ENCODE data around the gene DNASE2B.

The DNASE2B gene

GRCh38 chr1:84422909-84423308 lies 24.6 kb downstream of the DNASE2B start:
- Histone ChIP-seq H3K9ac (ENCODE audit: low read length) (no peak overlapping the region), H3K36me3 (ENCODE audit: insufficient read depth, low read length) (no peaks in the 10 kb centered on the region), H3K9me3 (ENCODE audit: low read length) (no peaks in the 10 kb centered on the region), H3K4me1 (ENCODE audit: insufficient read depth, low read length, severe bottlenecking) (peaks cover 6% of the 10 kb centered on the region), H3K27ac (ENCODE audit: low read depth, low read length, poor library complexity, severe bottlenecking) (no peak overlapping the region), H3K4me3 (ENCODE audit: low read depth, low read length, poor library complexity, severe bottlenecking) (no peak overlapping the region), H4K20me1 (ENCODE audit: insufficient read depth, low read length) (no peaks in the 10 kb centered on the region), H2AFZ (ENCODE audit: low read length) (no peak overlapping the region), H3K9me2 (ENCODE audit: low read depth, low read length) (no peaks in the 10 kb centered on the region), H3K4me2 (ENCODE audit: low read length) (no peak overlapping the region), H3K27me3 (ENCODE audit: insufficient read depth, low read length) (no peaks in the 10 kb centered on the region), H3F3A (ENCODE audit: insufficient read depth, low read length) (no peaks in the 10 kb centered on the region), H3K79me2 (ENCODE audit: insufficient read depth, low read length) (no peaks in the 10 kb centered on the region)
- TF ChIP-seq, protein P1, sequence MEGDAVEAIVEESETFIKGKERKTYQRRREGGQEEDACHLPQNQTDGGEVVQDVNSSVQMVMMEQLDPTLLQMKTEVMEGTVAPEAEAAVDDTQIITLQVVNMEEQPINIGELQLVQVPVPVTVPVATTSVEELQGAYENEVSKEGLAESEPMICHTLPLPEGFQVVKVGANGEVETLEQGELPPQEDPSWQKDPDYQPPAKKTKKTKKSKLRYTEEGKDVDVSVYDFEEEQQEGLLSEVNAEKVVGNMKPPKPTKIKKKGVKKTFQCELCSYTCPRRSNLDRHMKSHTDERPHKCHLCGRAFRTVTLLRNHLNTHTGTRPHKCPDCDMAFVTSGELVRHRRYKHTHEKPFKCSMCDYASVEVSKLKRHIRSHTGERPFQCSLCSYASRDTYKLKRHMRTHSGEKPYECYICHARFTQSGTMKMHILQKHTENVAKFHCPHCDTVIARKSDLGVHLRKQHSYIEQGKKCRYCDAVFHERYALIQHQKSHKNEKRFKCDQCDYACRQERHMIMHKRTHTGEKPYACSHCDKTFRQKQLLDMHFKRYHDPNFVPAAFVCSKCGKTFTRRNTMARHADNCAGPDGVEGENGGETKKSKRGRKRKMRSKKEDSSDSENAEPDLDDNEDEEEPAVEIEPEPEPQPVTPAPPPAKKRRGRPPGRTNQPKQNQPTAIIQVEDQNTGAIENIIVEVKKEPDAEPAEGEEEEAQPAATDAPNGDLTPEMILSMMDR (IDR thresholded peaks at IDR 0.05; ENCODE audit: low read length): no peak
- TF ChIP-seq EZH2 (IDR thresholded peaks at IDR 0.05; ENCODE audit: borderline replicate concordance, low read length): no peak

- no peak overlapping the region for H2AFZ ChIP-seq (ENCODE audit: low read length)
- peaks cover 6% of the 10 kb centered on the region for H3K4me1 ChIP-seq (ENCODE audit: insufficient read depth, low read length, severe bottlenecking)
- no peaks in the 10 kb centered on the region for H3K36me3 ChIP-seq (ENCODE audit: insufficient read depth, low read length)
- no peak overlapping the region for H3K27ac ChIP-seq (ENCODE audit: low read depth, low read length, poor library complexity, severe bottlenecking)
- no peaks in the 10 kb centered on the region for H3K9me2 ChIP-seq (ENCODE audit: low read depth, low read length)
- no peaks in the 10 kb centered on the region for H3F3A ChIP-seq (ENCODE audit: insufficient read depth, low read length)
- no peaks in the 10 kb centered on the region for H3K79me2 ChIP-seq (ENCODE audit: insufficient read depth, low read length)
- H3K4me3 ChIP-seq (ENCODE audit: low read depth, low read length, poor library complexity, severe bottlenecking): no peak overlapping the region
- peaks cover 3% of the 10 kb centered on the region for H3K9me3 ChIP-seq (ENCODE audit: low read length)
- H3K4me2 ChIP-seq (ENCODE audit: low read length): no peak overlapping the region
- H3K9ac ChIP-seq (ENCODE audit: low read length): no peak overlapping the region
- TF ChIP-seq, protein P1 (IDR thresholded peaks at IDR 0.05; ENCODE audit: low read length): no peak
- no peak for TF ChIP-seq EZH2 (IDR thresholded peaks at IDR 0.05; ENCODE audit: borderline replicate concordance, low read length)
- H3K27me3 ChIP-seq (ENCODE audit: insufficient read depth, low read length): no peaks in the 10 kb centered on the region
- H4K20me1 ChIP-seq (ENCODE audit: insufficient read depth, low read length): no peaks in the 10 kb centered on the region
These were observed 26.3 kb downstream of the DNASE2B start for GRCh38 chr1:84424513-84425149.

DNA sequence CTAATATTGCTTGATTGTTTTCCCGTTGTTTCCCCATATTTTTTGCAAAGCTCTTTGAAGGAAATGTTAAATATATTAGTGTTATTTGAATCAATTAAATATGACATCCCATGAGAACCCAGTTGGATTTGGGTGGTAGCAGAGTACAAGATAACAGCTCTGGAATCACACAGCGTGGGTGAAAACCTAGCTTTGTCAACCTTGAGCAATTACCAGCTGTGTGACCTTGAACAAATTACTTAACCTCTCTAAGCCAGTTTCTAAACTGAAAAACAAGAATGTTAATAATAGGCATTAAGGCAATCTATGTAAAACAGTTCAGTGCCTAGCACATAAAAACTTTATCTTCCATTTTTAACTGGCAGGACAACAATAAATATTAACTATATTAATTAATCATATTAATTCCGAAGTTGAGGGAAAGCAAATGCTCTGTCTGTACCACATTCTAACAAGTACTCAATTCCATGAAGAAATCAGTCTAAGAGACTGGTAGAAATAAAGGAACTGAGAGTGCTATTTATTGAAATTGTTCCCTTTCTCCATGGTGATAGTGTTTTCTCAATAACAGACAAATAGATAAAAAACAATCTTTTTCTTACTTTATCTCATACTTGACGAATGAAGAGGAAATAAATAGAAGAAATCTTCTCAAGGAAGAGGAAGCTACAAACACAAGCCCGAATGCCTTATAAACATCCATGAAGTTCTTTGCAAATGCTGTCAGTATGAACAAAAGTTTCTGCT lies 27.0 kb downstream of the DNASE2B start:
- Histone ChIP-seq H3K79me2 (ENCODE audit: insufficient read depth, low read length) (no peaks in the 10 kb centered on the region), H3K9me2 (ENCODE audit: low read depth, low read length) (no peaks in the 10 kb centered on the region), H3K36me3 (ENCODE audit: insufficient read depth, low read length) (no peaks in the 10 kb centered on the region), H3K27ac (ENCODE audit: low read depth, low read length, poor library complexity, severe bottlenecking) (no peak overlapping the region), H3K4me3 (ENCODE audit: low read depth, low read length, poor library complexity, severe bottlenecking) (no peak overlapping the region), H3K9ac (ENCODE audit: low read length) (no peak overlapping the region), H4K20me1 (ENCODE audit: insufficient read depth, low read length) (no peaks in the 10 kb centered on the region), H3K27me3 (ENCODE audit: insufficient read depth, low read length) (no peaks in the 10 kb centered on the region), H3K4me1 (ENCODE audit: insufficient read depth, low read length, severe bottlenecking) (peaks cover 6% of the 10 kb centered on the region), H3K4me2 (ENCODE audit: low read length) (no peak overlapping the region), H3K9me3 (ENCODE audit: low read length) (peaks cover 10% of the 10 kb centered on the region), H2AFZ (ENCODE audit: low read length) (no peak overlapping the region), H3F3A (ENCODE audit: insufficient read depth, low read length) (no peaks in the 10 kb centered on the region)
- TF ChIP-seq EZH2 (IDR thresholded peaks at IDR 0.05; ENCODE audit: borderline replicate concordance, low read length): no peak
- TF ChIP-seq, protein P1 (IDR thresholded peaks at IDR 0.05; ENCODE audit: low read length): no peak

Measured in OCI-LY1 (cell line).